Measurements from ENCODE around the gene FOXA2. TPM values are rescaled to one million over a fixed set of nuclear protein-coding genes. Genes with fewer than 3 reads are reported as not detected.

The FOXA2 gene
- total and polyA plus RNA-seq, 9 of the 15 experiments (the other 6 are each of a cell fraction or from before 2014, with no cell fraction given), result 0.10 to 1.0 (median 0.25) TPM

DNA sequence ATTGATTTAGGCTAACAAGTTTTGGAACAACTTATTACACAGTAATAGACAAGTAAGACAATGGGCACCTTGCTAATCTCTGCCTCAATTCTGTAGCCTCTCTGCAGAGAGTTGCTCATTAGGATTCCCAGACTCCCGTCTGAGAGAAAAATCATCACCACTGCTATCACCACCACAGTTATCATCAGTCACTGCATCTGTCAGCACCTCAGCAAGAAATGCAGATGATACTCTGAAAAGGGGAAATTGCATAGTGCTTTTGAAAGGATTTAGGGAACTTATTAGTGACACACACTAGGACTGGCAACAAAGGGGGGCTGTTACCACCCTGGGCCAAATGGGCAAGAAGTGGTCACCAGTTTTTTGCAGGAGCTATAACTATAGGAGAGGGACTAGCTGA lies 39.9 kb downstream of the FOXA2 start:
- Histone ChIP-seq H3K27me3 (ENCODE audit: control insufficient read depth in 2 of 2, insufficient read depth in 2 of 2, low read length in 2 of 2) (peaks cover 0 to 4% of the 10 kb centered on the region in 2 experiments; a peak in 1 of 5 replicates), H4K20me1 (replicated peaks; ENCODE audit: control insufficient read depth, insufficient read depth, low read length) (no peaks in the 10 kb centered on the region), H3K9me3 (replicated peaks; ENCODE audit: control insufficient read depth, insufficient read depth, low read depth, low read length) (no peaks in the 10 kb centered on the region), H3K27ac (ENCODE audit: extremely low read depth, low read depth, low read length) (no peak overlapping the region), H3K4me3 (no peak overlapping the region), H3K36me3 (ENCODE audit: control insufficient read depth, insufficient read depth, low read length) (no peaks in the 10 kb centered on the region), H3K79me2 (ENCODE audit: control insufficient read depth, insufficient read depth, low read length) (no peaks in the 10 kb centered on the region), H3K9me1 (ENCODE audit: control insufficient read depth, insufficient read depth, low read length) (no peaks in the 10 kb centered on the region), H3K9ac (ENCODE audit: insufficient read depth in 1 of 2, low read depth in 2 of 2, low read length in 2 of 2) (no peak overlapping the region), H2AFZ (ENCODE audit: low read depth, low read length) (no peak overlapping the region), H3K4me1 (replicated peaks in 1 of 2; ENCODE audit: control insufficient read depth in 2 of 2, insufficient read depth in 2 of 2, low read length in 2 of 2) (no peaks in the 10 kb centered on the region), H3K4me2 (ENCODE audit: insufficient read depth, low read length) (no peak overlapping the region)
- CTCF ChIA-PET (ENCODE audit: low intra/inter-chr PET ratio), result no interaction called here
- DNase-seq (ENCODE audit: extremely low read depth in 1 of 4, low spot score in 3 of 4), result no peak
- ATAC-seq, result no peak
- intact Hi-C loops (cut with micrococcal nuclease) (no loop called here), in situ Hi-C loops (cut with MboI) (no loop called here)
- WGBS (ENCODE audit: insufficient coverage, low coverage, missing lambda C conversion rate), result 0% methylated on average over 1 of the region's 1 CpG
- no peak for FAIRE-seq
- no TSS peak for BruUV-seq (replicated peaks)
- POLR2A ChIA-PET, result interaction anchor here (0.6 kb wide), 1 partner anchor 16 kb away, joined by 4 read pairs; no protein-coding TSS in a partner anchor
- TF ChIP-seq ZNF785 (CRISPR knock-in tag; IDR thresholded peaks at IDR 0.05), result no peak
- TF ChIP-seq, protein P1, sequence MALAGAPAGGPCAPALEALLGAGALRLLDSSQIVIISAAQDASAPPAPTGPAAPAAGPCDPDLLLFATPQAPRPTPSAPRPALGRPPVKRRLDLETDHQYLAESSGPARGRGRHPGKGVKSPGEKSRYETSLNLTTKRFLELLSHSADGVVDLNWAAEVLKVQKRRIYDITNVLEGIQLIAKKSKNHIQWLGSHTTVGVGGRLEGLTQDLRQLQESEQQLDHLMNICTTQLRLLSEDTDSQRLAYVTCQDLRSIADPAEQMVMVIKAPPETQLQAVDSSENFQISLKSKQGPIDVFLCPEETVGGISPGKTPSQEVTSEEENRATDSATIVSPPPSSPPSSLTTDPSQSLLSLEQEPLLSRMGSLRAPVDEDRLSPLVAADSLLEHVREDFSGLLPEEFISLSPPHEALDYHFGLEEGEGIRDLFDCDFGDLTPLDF (CRISPR knock-in tag; IDR thresholded peaks at IDR 0.05), result no peak
- no peak for TF ChIP-seq RBM34 (IDR thresholded peaks at IDR 0.05; ENCODE audit: borderline replicate concordance, insufficient read depth, low read length)
- no peak for TF ChIP-seq TGIF2 (CRISPR knock-in tag; IDR thresholded peaks at IDR 0.05)
- TF ChIP-seq ZNF696 (CRISPR knock-in tag; conservative IDR thresholded peaks at IDR 0.05), result no peak
- TF ChIP-seq, protein P2, sequence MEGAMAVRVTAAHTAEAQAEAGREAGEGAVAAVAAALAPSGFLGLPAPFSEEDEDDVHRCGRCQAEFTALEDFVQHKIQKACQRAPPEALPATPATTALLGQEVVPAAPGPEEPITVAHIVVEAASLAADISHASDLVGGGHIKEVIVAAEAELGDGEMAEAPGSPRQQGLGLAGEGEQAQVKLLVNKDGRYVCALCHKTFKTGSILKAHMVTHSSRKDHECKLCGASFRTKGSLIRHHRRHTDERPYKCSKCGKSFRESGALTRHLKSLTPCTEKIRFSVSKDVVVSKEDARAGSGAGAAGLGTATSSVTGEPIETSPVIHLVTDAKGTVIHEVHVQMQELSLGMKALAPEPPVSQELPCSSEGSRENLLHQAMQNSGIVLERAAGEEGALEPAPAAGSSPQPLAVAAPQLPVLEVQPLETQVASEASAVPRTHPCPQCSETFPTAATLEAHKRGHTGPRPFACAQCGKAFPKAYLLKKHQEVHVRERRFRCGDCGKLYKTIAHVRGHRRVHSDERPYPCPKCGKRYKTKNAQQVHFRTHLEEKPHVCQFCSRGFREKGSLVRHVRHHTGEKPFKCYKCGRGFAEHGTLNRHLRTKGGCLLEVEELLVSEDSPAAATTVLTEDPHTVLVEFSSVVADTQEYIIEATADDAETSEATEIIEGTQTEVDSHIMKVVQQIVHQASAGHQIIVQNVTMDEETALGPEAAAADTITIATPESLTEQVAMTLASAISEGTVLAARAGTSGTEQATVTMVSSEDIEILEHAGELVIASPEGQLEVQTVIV (CRISPR knock-in tag; IDR thresholded peaks at IDR 0.05; ENCODE audit: borderline replicate concordance), result no peak
- no peak for TF ChIP-seq ZNF778 (CRISPR knock-in tag; IDR thresholded peaks at IDR 0.05)
- no peak for TF ChIP-seq MTA1 (IDR thresholded peaks at IDR 0.05; ENCODE audit: borderline replicate concordance)
- TF ChIP-seq ZNF766 (CRISPR knock-in tag; conservative IDR thresholded peaks at IDR 0.05), result peak; percentile 66; the same call in 1 of the 2 replicates
- TF ChIP-seq ZBTB1 (CRISPR knock-in tag; IDR thresholded peaks at IDR 0.05; ENCODE audit: borderline replicate concordance, low read depth), result no peak
- TF ChIP-seq RHOXF2B (CRISPR knock-in tag; conservative IDR thresholded peaks at IDR 0.05), result no peak
- no peak for TF ChIP-seq ZNF24 (IDR thresholded peaks at IDR 0.05)
- TF ChIP-seq JUNB (CRISPR knock-in tag; conservative IDR thresholded peaks at IDR 0.05), result no peak
- TF ChIP-seq JUN (IDR thresholded peaks at IDR 0.05; ENCODE audit: borderline replicate concordance, low read depth, low read length), result no peak
- TF ChIP-seq JUN (CRISPR knock-in tag; IDR thresholded peaks at IDR 0.05; ENCODE audit: borderline replicate concordance), result no peak
- TF ChIP-seq GTF2E2 (tag; IDR thresholded peaks at IDR 0.05), result no peak
- TF ChIP-seq, protein P3, sequence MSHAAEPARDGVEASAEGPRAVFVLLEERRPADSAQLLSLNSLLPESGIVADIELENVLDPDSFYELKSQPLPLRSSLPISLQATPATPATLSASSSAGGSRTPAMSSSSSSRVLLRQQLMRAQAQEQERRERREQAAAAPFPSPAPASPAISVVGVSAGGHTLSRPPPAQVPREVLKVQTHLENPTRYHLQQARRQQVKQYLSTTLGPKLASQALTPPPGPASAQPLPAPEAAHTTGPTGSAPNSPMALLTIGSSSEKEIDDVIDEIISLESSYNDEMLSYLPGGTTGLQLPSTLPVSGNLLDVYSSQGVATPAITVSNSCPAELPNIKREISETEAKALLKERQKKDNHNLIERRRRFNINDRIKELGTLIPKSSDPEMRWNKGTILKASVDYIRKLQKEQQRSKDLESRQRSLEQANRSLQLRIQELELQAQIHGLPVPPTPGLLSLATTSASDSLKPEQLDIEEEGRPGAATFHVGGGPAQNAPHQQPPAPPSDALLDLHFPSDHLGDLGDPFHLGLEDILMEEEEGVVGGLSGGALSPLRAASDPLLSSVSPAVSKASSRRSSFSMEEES (CRISPR knock-in tag; IDR thresholded peaks at IDR 0.05), result no peak
- TF ChIP-seq LEF1 (IDR thresholded peaks at IDR 0.05), result peak; percentile 29; the same call in 1 of the 2 replicates

Data from K562 (cell line).